HL-60 (cell line): ENCODE measurements around the gene CABP7.

ENCODE experiments used
- GABPA ChIP-seq: IDR thresholded peaks from 2 replicates; pipeline ENCODE4 v1.6.1; 2012; ENCODE audit warnings: low read depth
- POLR2AphosphoS5 ChIP-seq: IDR thresholded peaks from 2 replicates; pipeline ENCODE4 v1.6.1; 2012; ENCODE audit warnings: low read depth
- REST ChIP-seq: IDR thresholded peaks from 2 replicates; pipeline ENCODE4 v1.6.1; 2012; ENCODE audit warnings: low read depth; ENCODE audit not compliant: insufficient replicate concordance
- TF ChIP-seq, protein P1 (sequence below): IDR thresholded peaks from one replicate; pipeline ENCODE4 v1.5.1; 2011; ENCODE audit warnings: low read length, control low read depth, inconsistent platforms; ENCODE audit not compliant: insufficient read depth

GRCh38 chr22:29691636-29692326 is 28.0 kb upstream of the CABP7 start:
- TF ChIP-seq, protein P1, sequence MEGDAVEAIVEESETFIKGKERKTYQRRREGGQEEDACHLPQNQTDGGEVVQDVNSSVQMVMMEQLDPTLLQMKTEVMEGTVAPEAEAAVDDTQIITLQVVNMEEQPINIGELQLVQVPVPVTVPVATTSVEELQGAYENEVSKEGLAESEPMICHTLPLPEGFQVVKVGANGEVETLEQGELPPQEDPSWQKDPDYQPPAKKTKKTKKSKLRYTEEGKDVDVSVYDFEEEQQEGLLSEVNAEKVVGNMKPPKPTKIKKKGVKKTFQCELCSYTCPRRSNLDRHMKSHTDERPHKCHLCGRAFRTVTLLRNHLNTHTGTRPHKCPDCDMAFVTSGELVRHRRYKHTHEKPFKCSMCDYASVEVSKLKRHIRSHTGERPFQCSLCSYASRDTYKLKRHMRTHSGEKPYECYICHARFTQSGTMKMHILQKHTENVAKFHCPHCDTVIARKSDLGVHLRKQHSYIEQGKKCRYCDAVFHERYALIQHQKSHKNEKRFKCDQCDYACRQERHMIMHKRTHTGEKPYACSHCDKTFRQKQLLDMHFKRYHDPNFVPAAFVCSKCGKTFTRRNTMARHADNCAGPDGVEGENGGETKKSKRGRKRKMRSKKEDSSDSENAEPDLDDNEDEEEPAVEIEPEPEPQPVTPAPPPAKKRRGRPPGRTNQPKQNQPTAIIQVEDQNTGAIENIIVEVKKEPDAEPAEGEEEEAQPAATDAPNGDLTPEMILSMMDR, result no peak
- no peak for TF ChIP-seq GABPA
- no peak for TF ChIP-seq REST
- TF ChIP-seq POLR2AphosphoS5, result no peak
